Ishikawa (cell line): ENCODE data around the gene EOMES.

Experiments used
- CEBPB ChIP-seq: IDR thresholded peaks from 2 replicates; pipeline ENCODE4 v1.6.1; 2012
- CREB1 ChIP-seq: IDR thresholded peaks from 2 replicates; pipeline ENCODE4 v1.6.1; 2012; ENCODE audit warnings: low read depth
- EGR1 ChIP-seq: IDR thresholded peaks from 2 replicates; pipeline ENCODE4 v1.6.1; 2012
- EP300 ChIP-seq: IDR thresholded peaks from 2 replicates; pipeline ENCODE4 v1.6.1; 2012; ENCODE audit warnings: borderline replicate concordance
- FOXM1 ChIP-seq: IDR thresholded peaks from 2 replicates; pipeline ENCODE4 v1.6.1; 2012; ENCODE audit warnings: low read depth, borderline replicate concordance
- RAD21 ChIP-seq: IDR thresholded peaks from 2 replicates; pipeline ENCODE4 v1.6.1; 2012; ENCODE audit warnings: low read depth
- REST ChIP-seq: IDR thresholded peaks from 2 replicates; pipeline ENCODE4 v1.6.1; 2012; ENCODE audit warnings: low read depth, mild to moderate bottlenecking
- TAF1 ChIP-seq: IDR thresholded peaks from 2 replicates; pipeline ENCODE4 v1.6.1; 2012; ENCODE audit warnings: low read depth, mild to moderate bottlenecking
- TCF12 ChIP-seq: IDR thresholded peaks from 2 replicates; pipeline ENCODE4 v1.6.1; 2012; ENCODE audit warnings: low read depth
- TEAD4 ChIP-seq: IDR thresholded peaks from 2 replicates; pipeline ENCODE4 v1.6.1; 2012
- USF1 ChIP-seq: IDR thresholded peaks from 2 replicates; pipeline ENCODE4 v1.6.1; 2012
- YY1 ChIP-seq: IDR thresholded peaks from 2 replicates; pipeline ENCODE4 v1.6.1; 2012; ENCODE audit warnings: low read depth
- ZBTB7A ChIP-seq: IDR thresholded peaks from 2 replicates; pipeline ENCODE4 v1.6.1; 2012; ENCODE audit warnings: low read depth
- TF ChIP-seq, protein P1 (sequence below): IDR thresholded peaks from 2 replicates; pipeline ENCODE4 v1.6.1; 2012

The EOMES gene

GRCh38 chr3:27667751-27668150 lies 54.4 kb downstream of the EOMES start:
- TF ChIP-seq EP300 (no peak), TAF1 (no peak), USF1 (no peak), ZBTB7A (no peak), CEBPB (no peak), RAD21 (no peak), REST (no peak)

GRCh38 chr3:27666708-27667107 lies 55.4 kb downstream of the EOMES start:
- TF ChIP-seq CREB1 (no peak), REST (no peak), EGR1 (no peak), EP300 (no peak), FOXM1 (no peak), ZBTB7A (no peak)
- TF ChIP-seq, protein P1, sequence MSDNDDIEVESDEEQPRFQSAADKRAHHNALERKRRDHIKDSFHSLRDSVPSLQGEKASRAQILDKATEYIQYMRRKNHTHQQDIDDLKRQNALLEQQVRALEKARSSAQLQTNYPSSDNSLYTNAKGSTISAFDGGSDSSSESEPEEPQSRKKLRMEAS = no peak

GRCh38 chr3:27666272-27666671 lies 55.9 kb downstream of the EOMES start:
- no peak for TF ChIP-seq TAF1
- TF ChIP-seq TCF12 = no peak
- TF ChIP-seq USF1 = no peak
- TF ChIP-seq EGR1 = no peak
- no peak for TF ChIP-seq TEAD4
- no peak for TF ChIP-seq REST
- TF ChIP-seq YY1 = no peak
- TF ChIP-seq, protein P1 = no peak
- no peak for TF ChIP-seq RAD21
- no peak for TF ChIP-seq EP300
